GM13976 (cell line): ENCODE measurements around the gene ALG11.

ENCODE experiments used
- DNase-seq: peaks from one replicate; pipeline ENCODE4 v3.0.0; 2012; ENCODE audit warnings: low spot score
- CTCF ChIP-seq: IDR thresholded peaks from 2 replicates; pipeline ENCODE4 v1.5.1; 2012; ENCODE audit warnings: borderline replicate concordance, mild to moderate bottlenecking; ENCODE audit not compliant: insufficient read depth; ENCODE audit errors: extremely low read depth, missing control alignments, control extremely low read depth
- in situ Hi-C: fragments of 300-500 bp; cut with MboI; formaldehyde crosslinking; loops from one replicate; pipeline ENCODE4 v1.12.0; 2022; ENCODE audit warnings: low sequenced_read_pairs, mixed read lengths, inconsistent platforms; ENCODE audit not compliant: unreplicated experiment

ALG11 gene

GRCh38 chr13:51988988-51989618, 23.1 kb upstream of the ALG11 start:
- DNase-seq: no peak
- TF ChIP-seq CTCF: no peak
- in situ Hi-C loops: no loop called here

GRCh38 chr13:51993713-51994112, 18.5 kb upstream of the ALG11 start:
- in situ Hi-C loops: no loop called here
- no peak for TF ChIP-seq CTCF
- no peak for DNase-seq

GRCh38 chr13:51995677-51996551, 16.3 kb upstream of the ALG11 start:
- in situ Hi-C loops: no loop called here
- DNase-seq: no peak
- no peak for TF ChIP-seq CTCF

GRCh38 chr13:51996641-51997040, 15.6 kb upstream of the ALG11 start:
- no peak for TF ChIP-seq CTCF
- in situ Hi-C loops: no loop called here
- no peak for DNase-seq

- no peak for DNase-seq
- no peak for TF ChIP-seq CTCF
- in situ Hi-C loops: no loop called here
Observed at GRCh38 chr13:51997186-51997585, 15.0 kb upstream of the ALG11 start.

- no peak for DNase-seq
- TF ChIP-seq CTCF: no peak
- in situ Hi-C loops: no loop called here
Observed at GRCh38 chr13:51997641-51998330, 14.4 kb upstream of the ALG11 start.
